DOHH2 (cell line): ENCODE data around the gene TOMM6.
A peak's percentile ranks its signal among the peaks of the same experiment; 100 is the strongest.

Experiments
- H3F3A ChIP-seq: fragments of 200-600 bp; sonication (generic), shearing (Covaris generic); 2 replicates; pipeline ENCODE4 v1.6.0; 2016; ENCODE audit warnings: antibody characterized with exemption, mild to moderate bottlenecking; ENCODE audit not compliant: control insufficient read depth, insufficient read depth
- H3K27ac ChIP-seq: fragments of 200-600 bp; sonication (generic); 2 replicates; pipeline ENCODE4 v1.5.1; 2014; ENCODE audit warnings: low read depth, mild to moderate bottlenecking, low read length, moderate library complexity
- H3K27me3 ChIP-seq: fragments of 200-600 bp; sonication (generic); 2 replicates; pipeline ENCODE4 v1.6.1; 2014; ENCODE audit warnings: mild to moderate bottlenecking, low read length, mixed read lengths; ENCODE audit not compliant: control insufficient read depth
- H3K36me3 ChIP-seq: fragments of 200-600 bp; sonication (generic); 2 replicates; pipeline ENCODE4 v1.6.1; 2014; ENCODE audit warnings: mild to moderate bottlenecking, low read length, moderate library complexity, mixed read lengths; ENCODE audit not compliant: control insufficient read depth
- H3K4me1 ChIP-seq: fragments of 200-600 bp; sonication (generic); 2 replicates; pipeline ENCODE4 v1.6.1; 2014; ENCODE audit warnings: mild to moderate bottlenecking, low read length, mixed read lengths; ENCODE audit not compliant: control insufficient read depth
- H3K4me2 ChIP-seq: fragments of 200-600 bp; sonication (generic); 2 replicates; pipeline ENCODE4 v1.6.0; 2014; ENCODE audit warnings: mild to moderate bottlenecking, low read length, moderate library complexity
- H3K4me3 ChIP-seq: fragments of 200-600 bp; sonication (generic); 2 replicates; pipeline ENCODE4 v1.5.1; 2014; ENCODE audit warnings: mild to moderate bottlenecking, low read length, mixed read lengths
- H3K79me2 ChIP-seq: fragments of 200-600 bp; sonication (generic); 2 replicates; pipeline ENCODE4 v1.6.1; 2014; ENCODE audit warnings: mild to moderate bottlenecking, low read length, mixed read lengths; ENCODE audit not compliant: control insufficient read depth
- H3K9me2 ChIP-seq: fragments of 200-600 bp; sonication (generic); replicated peaks from 2 replicates; pipeline ENCODE4 v1.6.1; 2014; ENCODE audit warnings: mild to moderate bottlenecking, low read length, mixed read lengths; ENCODE audit not compliant: control insufficient read depth
- H3K9me3 ChIP-seq: fragments of 200-600 bp; sonication (generic); 2 replicates; pipeline ENCODE4 v1.6.1; 2014; ENCODE audit warnings: antibody characterized with exemption, low read length, mixed read lengths; ENCODE audit not compliant: control insufficient read depth, insufficient read depth
- H4K20me1 ChIP-seq: fragments of 200-600 bp; sonication (generic); 2 replicates; pipeline ENCODE4 v1.6.0; 2014; ENCODE audit warnings: low read depth, mild to moderate bottlenecking, antibody characterized with exemption, low read length, moderate library complexity; ENCODE audit not compliant: control insufficient read depth, insufficient read depth
- EZH2phosphoT487 ChIP-seq: fragments of 200-600 bp; sonication (generic); IDR thresholded peaks from 2 replicates; pipeline ENCODE4 v1.6.1; 2017; ENCODE audit warnings: borderline replicate concordance, mild to moderate bottlenecking, antibody characterized with exemption, low read length, moderate library complexity, mixed read lengths
- TF ChIP-seq, protein P1 (sequence below): fragments of 200-600 bp; sonication (generic); IDR thresholded peaks from one replicate; pipeline ENCODE4 v1.5.1; 2014; ENCODE audit warnings: antibody characterized with exemption, mild to moderate bottlenecking, low read depth, low read length; ENCODE audit not compliant: poor library complexity, severe bottlenecking

Gene TOMM6

DNA sequence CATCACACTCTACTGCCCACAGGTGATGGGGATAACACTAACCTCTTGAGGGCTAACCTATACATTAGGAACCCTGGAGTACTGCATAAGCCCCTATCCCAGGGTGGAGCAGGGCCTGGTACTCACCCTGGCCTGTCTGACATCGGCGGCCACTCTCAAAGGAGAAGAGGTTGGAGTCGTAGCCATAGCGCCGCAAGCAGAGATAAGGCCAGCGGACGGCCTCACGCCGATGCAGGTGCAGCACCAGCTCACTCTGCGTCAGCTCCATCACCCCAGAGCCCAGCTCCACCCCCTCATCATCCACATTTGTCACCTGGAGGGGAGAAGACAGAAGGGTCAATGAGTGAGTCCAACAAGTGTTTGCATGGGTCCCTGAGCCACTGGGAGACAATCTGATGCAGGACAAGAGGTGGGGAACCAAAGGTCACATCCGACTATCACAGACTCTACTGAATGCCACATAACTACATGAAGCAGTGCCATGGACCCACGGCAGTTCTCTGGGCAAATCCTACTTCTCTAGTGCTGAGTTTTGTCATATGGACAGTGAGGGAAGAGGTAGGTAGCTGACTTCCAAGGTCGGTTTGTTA, 12.1 kb upstream of the TOMM6 start:
- Histone ChIP-seq H3K4me2 (no peak overlapping the region), H4K20me1 (no peaks in the 10 kb centered on the region), H3K27ac (no peak overlapping the region), H3K79me2 (peaks cover 7% of the 10 kb centered on the region), H3K9me2 (no peaks in the 10 kb centered on the region), H3K4me3 (no peak overlapping the region), H3K9me3 (no peaks in the 10 kb centered on the region), H3F3A (0 out of 2 replicates have a peak, but pooled peaks cover 6% of the 10 kb centered on the region), H3K27me3 (no peaks in the 10 kb centered on the region), H3K36me3 (peaks cover 24% of the 10 kb centered on the region), H3K4me1 (peaks cover 8% of the 10 kb centered on the region)
- TF ChIP-seq, protein P1, sequence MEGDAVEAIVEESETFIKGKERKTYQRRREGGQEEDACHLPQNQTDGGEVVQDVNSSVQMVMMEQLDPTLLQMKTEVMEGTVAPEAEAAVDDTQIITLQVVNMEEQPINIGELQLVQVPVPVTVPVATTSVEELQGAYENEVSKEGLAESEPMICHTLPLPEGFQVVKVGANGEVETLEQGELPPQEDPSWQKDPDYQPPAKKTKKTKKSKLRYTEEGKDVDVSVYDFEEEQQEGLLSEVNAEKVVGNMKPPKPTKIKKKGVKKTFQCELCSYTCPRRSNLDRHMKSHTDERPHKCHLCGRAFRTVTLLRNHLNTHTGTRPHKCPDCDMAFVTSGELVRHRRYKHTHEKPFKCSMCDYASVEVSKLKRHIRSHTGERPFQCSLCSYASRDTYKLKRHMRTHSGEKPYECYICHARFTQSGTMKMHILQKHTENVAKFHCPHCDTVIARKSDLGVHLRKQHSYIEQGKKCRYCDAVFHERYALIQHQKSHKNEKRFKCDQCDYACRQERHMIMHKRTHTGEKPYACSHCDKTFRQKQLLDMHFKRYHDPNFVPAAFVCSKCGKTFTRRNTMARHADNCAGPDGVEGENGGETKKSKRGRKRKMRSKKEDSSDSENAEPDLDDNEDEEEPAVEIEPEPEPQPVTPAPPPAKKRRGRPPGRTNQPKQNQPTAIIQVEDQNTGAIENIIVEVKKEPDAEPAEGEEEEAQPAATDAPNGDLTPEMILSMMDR: no peak
- no peak for TF ChIP-seq EZH2phosphoT487

GRCh38 chr6:41777551-41778285, 9.8 kb upstream of the TOMM6 start:
- peaks cover 21% of the 10 kb centered on the region for H3K4me1 ChIP-seq
- peaks cover 7% of the 10 kb centered on the region for H3K79me2 ChIP-seq
- no peak overlapping the region for H3K4me2 ChIP-seq
- H3K4me3 ChIP-seq: no peak overlapping the region
- no peak for TF ChIP-seq EZH2phosphoT487
- TF ChIP-seq, protein P1: no peak
- no peak overlapping the region for H3K27ac ChIP-seq
- no peaks in the 10 kb centered on the region for H3K9me3 ChIP-seq
- H3K36me3 ChIP-seq: peaks cover 11% of the 10 kb centered on the region
- H3K9me2 ChIP-seq: no peaks in the 10 kb centered on the region
- peaks cover 12% of the 10 kb centered on the region for H3F3A ChIP-seq
- peaks cover 4% of the 10 kb centered on the region for H3K27me3 ChIP-seq
- no peaks in the 10 kb centered on the region for H4K20me1 ChIP-seq

- H3K9me3 ChIP-seq: no peaks in the 10 kb centered on the region
- peak overlapping the region; percentile 86 for H3K4me2 ChIP-seq
- no peaks in the 10 kb centered on the region for H4K20me1 ChIP-seq
- H3K4me3 ChIP-seq: peak overlapping the region; percentile 82
- H3K27ac ChIP-seq: no peak overlapping the region
- no peak for TF ChIP-seq EZH2phosphoT487
- TF ChIP-seq, protein P1: no peak
- H3K79me2 ChIP-seq: peaks cover 7% of the 10 kb centered on the region
- H3K9me2 ChIP-seq: no peaks in the 10 kb centered on the region
- peaks cover 12% of the 10 kb centered on the region for H3F3A ChIP-seq
- peaks cover 10% of the 10 kb centered on the region for H3K36me3 ChIP-seq
- H3K4me1 ChIP-seq: peaks cover 21% of the 10 kb centered on the region
- peaks cover 4% of the 10 kb centered on the region for H3K27me3 ChIP-seq
Measured at GRCh38 chr6:41778895-41779294, 8.6 kb upstream of the TOMM6 start.
